ENCODE measurements around the gene CFAP73. TPM values are rescaled to one million over a fixed set of nuclear protein-coding genes. Genes with fewer than 3 reads are reported as not detected.

CFAP73 gene
- total RNA-seq, 1 experiment from 2014 or later = 0.10 TPM

DNA sequence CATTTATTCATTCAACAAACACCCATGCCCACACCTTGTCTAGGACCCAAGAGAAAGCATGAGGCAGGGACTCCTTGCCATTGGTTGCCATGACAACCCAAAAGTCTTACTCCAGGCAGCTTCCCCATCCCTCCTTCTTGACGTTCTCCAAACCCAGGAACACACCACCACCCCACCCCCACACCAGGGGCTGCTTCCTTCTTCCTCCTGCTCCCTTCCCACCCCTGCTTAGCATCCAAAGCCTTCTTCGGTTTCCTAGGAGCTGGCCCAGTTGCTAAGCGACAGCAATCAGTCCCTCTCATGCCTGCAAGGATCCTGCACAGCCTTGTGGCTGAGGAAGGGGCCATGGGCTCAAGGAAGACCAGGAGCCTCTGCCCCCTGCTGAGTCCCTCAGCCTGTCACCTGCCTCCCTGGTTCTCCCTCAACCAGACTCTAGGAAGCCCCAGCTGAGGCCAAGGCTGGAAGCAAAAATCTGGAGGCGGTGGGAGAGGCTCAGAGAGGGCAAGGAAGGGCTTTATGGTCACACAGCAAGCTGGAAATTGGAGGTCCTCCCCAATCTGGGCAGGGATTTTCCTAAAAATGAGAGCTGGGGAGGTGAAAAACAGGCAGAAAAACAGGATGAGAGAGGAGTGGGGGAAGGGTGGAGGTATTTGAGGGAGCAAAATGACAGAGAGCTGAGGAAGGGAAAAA is 29.4 kb upstream of the CFAP73 start:
- in situ Hi-C loops (cut with HindIII; ENCODE audit: low pct_unique_long_range_greater_than_20kb, low sequenced_read_pairs) (no loop called here), intact Hi-C loops (cut with micrococcal nuclease; ENCODE audit: unreplicated experiment) (no loop called here)
- no peak for DNase-seq (ENCODE audit: low read depth, low spot score)
- Histone ChIP-seq H3K9me3 (ENCODE audit: control insufficient read depth, insufficient read depth, low read depth, low read length) (no peaks in the 10 kb centered on the region), H3K27me3 (ENCODE audit: control insufficient read depth, insufficient read depth, low read length) (no peaks in the 10 kb centered on the region), H3K4me3 (ENCODE audit: low read depth in 2 of 2, low read length in 2 of 2) (no peak overlapping the region), H3K4me1 (ENCODE audit: control insufficient read depth, insufficient read depth, low read length) (no peaks in the 10 kb centered on the region), H3K27ac (ENCODE audit: low read length) (no peak overlapping the region), H3K36me3 (ENCODE audit: control insufficient read depth, insufficient read depth, low read length) (no peaks in the 10 kb centered on the region)
- no peak for ATAC-seq
- no TSS peak for BruUV-seq (replicated peaks)
- ChIA-PET POLR2A (no interaction called here), CTCF (no interaction called here)
- TF ChIP-seq POLR2AphosphoS5 (IDR thresholded peaks at IDR 0.05; ENCODE audit: low read depth, low read length) (no peak), SIN3A (IDR thresholded peaks at IDR 0.05; ENCODE audit: borderline replicate concordance, insufficient read depth, low read depth, low read length) (no peak), TCF7L2 (IDR thresholded peaks at IDR 0.05; ENCODE audit: low read depth, low read length) (no peak)
- TF ChIP-seq, protein P1, sequence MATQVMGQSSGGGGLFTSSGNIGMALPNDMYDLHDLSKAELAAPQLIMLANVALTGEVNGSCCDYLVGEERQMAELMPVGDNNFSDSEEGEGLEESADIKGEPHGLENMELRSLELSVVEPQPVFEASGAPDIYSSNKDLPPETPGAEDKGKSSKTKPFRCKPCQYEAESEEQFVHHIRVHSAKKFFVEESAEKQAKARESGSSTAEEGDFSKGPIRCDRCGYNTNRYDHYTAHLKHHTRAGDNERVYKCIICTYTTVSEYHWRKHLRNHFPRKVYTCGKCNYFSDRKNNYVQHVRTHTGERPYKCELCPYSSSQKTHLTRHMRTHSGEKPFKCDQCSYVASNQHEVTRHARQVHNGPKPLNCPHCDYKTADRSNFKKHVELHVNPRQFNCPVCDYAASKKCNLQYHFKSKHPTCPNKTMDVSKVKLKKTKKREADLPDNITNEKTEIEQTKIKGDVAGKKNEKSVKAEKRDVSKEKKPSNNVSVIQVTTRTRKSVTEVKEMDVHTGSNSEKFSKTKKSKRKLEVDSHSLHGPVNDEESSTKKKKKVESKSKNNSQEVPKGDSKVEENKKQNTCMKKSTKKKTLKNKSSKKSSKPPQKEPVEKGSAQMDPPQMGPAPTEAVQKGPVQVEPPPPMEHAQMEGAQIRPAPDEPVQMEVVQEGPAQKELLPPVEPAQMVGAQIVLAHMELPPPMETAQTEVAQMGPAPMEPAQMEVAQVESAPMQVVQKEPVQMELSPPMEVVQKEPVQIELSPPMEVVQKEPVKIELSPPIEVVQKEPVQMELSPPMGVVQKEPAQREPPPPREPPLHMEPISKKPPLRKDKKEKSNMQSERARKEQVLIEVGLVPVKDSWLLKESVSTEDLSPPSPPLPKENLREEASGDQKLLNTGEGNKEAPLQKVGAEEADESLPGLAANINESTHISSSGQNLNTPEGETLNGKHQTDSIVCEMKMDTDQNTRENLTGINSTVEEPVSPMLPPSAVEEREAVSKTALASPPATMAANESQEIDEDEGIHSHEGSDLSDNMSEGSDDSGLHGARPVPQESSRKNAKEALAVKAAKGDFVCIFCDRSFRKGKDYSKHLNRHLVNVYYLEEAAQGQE (IDR thresholded peaks at IDR 0.05; ENCODE audit: insufficient read depth in 1 of 2, low read depth in 2 of 2, low read length in 1 of 2) = no peak
- TF ChIP-seq, protein P2, sequence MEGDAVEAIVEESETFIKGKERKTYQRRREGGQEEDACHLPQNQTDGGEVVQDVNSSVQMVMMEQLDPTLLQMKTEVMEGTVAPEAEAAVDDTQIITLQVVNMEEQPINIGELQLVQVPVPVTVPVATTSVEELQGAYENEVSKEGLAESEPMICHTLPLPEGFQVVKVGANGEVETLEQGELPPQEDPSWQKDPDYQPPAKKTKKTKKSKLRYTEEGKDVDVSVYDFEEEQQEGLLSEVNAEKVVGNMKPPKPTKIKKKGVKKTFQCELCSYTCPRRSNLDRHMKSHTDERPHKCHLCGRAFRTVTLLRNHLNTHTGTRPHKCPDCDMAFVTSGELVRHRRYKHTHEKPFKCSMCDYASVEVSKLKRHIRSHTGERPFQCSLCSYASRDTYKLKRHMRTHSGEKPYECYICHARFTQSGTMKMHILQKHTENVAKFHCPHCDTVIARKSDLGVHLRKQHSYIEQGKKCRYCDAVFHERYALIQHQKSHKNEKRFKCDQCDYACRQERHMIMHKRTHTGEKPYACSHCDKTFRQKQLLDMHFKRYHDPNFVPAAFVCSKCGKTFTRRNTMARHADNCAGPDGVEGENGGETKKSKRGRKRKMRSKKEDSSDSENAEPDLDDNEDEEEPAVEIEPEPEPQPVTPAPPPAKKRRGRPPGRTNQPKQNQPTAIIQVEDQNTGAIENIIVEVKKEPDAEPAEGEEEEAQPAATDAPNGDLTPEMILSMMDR (IDR thresholded peaks at IDR 0.05) = no peak

DNA sequence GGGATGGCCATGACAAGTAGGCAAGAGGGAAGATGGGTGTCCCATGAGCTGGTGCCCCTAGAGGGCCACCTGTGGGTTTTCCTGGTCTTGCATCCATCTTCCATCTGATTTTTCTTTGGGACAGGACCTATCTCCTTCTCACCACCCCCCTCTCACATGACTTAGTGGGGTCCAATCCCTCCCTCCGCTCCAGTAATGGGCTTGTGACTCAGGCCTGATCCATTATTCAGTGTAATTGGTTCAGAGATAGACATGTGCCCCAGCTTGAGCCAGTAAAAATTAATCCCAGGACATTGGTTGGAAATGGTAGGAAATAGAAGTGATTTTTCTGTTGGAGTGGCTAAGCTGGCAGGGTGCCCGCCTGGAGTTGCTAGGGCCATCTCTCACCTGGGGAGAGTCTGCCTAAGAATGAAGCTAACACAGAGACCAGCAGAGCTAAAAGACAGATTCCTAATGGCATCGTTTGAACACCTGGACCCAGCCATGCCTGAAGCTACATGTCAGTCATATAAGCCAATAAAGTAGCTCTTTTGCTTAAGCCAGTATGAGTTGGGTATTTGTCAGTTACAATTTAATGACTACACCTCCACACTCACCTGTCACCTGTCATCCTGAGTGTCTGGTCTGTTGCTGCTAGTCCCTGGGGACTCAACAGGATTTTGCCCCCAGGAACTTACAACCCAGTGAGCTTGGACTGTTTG is 28.7 kb upstream of the CFAP73 start:
- CTCF ChIA-PET = interaction anchor here (0.6 kb wide), 1 partner anchor 52 kb away, joined by 3 read pairs; no protein-coding TSS in a partner anchor

More for the DNA sequence above, 28.7 kb upstream of the CFAP73 start:
- no peaks in the 10 kb centered on the region for H3K4me1 ChIP-seq (ENCODE audit: control insufficient read depth, insufficient read depth, low read length)
- H3K4me3 ChIP-seq (ENCODE audit: low read depth in 2 of 2, low read length in 2 of 2) = no peak overlapping the region
- in situ Hi-C loops (cut with HindIII; ENCODE audit: low pct_unique_long_range_greater_than_20kb, low sequenced_read_pairs) = no loop called here
- H3K27ac ChIP-seq (ENCODE audit: low read length) = no peak overlapping the region
- no peak for TF ChIP-seq SIN3A (IDR thresholded peaks at IDR 0.05; ENCODE audit: borderline replicate concordance, insufficient read depth, low read depth, low read length)
- TF ChIP-seq, protein P1 (IDR thresholded peaks at IDR 0.05; ENCODE audit: insufficient read depth in 1 of 2, low read depth in 2 of 2, low read length in 1 of 2) = no peak
- TF ChIP-seq POLR2AphosphoS5 (IDR thresholded peaks at IDR 0.05; ENCODE audit: low read depth, low read length) = no peak
- TF ChIP-seq TCF7L2 (IDR thresholded peaks at IDR 0.05; ENCODE audit: low read depth, low read length) = no peak
- TF ChIP-seq, protein P2 (IDR thresholded peaks at IDR 0.05) = no peak
- POLR2A ChIA-PET = no interaction called here
- ATAC-seq (no peak), DNase-seq (ENCODE audit: low read depth, low spot score) (no peak)
- no TSS peak for BruUV-seq (replicated peaks)
- intact Hi-C loops (cut with micrococcal nuclease; ENCODE audit: unreplicated experiment) = no loop called here
- H3K36me3 ChIP-seq (ENCODE audit: control insufficient read depth, insufficient read depth, low read length) = no peaks in the 10 kb centered on the region
- H3K9me3 ChIP-seq (ENCODE audit: control insufficient read depth, insufficient read depth, low read depth, low read length) = no peaks in the 10 kb centered on the region
- no peaks in the 10 kb centered on the region for H3K27me3 ChIP-seq (ENCODE audit: control insufficient read depth, insufficient read depth, low read length)
